HG03354 (cell line): Measurements from ENCODE around the gene FBLN1.
"Not testable (repeated sequence)": the region's sequence is repeated elsewhere in the genome, so short reads cannot be mapped to it uniquely, and the experiment has no call there.

Experiments used
- ATAC-seq: cut with Tn5 transposase; IDR thresholded peaks from one replicate; pipeline ENCODE4 v1.9.1; 2021; ENCODE audit warnings: mild to moderate bottlenecking; ENCODE audit not compliant: unreplicated experiment, poor library complexity, severe bottlenecking

The FBLN1 gene, protein sequence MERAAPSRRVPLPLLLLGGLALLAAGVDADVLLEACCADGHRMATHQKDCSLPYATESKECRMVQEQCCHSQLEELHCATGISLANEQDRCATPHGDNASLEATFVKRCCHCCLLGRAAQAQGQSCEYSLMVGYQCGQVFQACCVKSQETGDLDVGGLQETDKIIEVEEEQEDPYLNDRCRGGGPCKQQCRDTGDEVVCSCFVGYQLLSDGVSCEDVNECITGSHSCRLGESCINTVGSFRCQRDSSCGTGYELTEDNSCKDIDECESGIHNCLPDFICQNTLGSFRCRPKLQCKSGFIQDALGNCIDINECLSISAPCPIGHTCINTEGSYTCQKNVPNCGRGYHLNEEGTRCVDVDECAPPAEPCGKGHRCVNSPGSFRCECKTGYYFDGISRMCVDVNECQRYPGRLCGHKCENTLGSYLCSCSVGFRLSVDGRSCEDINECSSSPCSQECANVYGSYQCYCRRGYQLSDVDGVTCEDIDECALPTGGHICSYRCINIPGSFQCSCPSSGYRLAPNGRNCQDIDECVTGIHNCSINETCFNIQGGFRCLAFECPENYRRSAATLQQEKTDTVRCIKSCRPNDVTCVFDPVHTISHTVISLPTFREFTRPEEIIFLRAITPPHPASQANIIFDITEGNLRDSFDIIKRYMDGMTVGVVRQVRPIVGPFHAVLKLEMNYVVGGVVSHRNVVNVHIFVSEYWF

DNA sequence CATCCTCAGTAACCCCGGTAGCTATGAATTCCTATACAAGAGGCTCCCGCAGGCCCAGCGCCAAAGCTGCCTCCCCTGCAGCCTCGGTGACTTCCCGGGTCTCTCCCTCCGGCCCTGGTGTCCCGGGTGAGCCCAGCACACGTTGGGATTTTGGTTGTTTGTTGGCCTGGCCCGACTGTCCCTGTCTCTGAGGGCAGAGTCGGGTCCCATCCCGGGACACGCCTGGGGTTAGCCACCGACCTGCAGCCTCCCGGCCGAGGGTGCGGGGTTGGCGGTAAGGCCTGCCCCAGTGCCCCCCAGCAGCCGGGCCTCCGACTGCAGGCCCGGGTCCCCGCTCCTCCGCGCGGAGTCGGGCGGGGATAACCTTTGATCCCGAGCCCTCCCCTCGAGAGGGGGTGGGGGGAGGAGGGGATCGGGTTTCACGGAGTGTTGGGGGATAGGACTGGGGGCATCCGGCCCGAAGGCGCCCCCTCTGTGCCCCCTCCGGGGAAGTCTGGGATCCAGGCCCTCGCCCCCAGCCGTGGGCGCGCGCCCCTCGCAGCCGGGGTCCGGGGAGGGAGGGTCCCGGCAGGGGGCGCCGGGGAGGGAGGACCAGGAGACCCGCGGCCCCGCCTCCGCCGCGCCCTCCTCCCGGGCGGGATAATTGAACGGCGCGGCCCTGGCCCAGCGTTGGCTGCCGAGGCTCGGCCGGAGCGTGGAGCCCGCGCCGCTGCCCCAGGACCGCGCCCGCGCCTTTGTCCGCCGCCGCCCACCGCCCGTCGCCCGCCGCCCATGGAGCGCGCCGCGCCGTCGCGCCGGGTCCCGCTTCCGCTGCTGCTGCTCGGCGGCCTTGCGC is at the start of gene FBLN1:
Gene FBLN1 (plus strand): TSS at position 669 of the 835 bp plus-strand sequence. CDS start 103 bp downstream, at position 772.
- ATAC-seq: no peak

DNA sequence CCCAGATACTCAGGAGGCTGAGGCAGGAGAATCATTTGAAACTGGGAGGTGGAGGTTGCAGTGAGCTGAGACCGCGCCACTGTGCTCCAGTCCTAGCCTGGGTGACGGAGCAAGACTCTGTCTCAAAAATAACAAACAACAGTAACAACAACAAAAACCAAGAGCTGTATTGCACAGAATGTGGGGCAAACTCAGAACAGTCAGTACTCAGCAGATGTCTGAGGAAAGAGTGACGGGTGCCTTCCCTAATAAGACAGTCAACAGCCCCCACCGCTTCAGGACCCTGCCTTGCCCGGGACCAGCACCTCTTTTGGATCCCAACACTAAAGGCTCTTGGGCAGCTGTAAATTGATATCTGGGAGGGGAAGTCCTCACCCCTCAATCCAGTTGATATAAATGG is 48.9 kb upstream of the FBLN1 start:
- no peak for ATAC-seq

DNA sequence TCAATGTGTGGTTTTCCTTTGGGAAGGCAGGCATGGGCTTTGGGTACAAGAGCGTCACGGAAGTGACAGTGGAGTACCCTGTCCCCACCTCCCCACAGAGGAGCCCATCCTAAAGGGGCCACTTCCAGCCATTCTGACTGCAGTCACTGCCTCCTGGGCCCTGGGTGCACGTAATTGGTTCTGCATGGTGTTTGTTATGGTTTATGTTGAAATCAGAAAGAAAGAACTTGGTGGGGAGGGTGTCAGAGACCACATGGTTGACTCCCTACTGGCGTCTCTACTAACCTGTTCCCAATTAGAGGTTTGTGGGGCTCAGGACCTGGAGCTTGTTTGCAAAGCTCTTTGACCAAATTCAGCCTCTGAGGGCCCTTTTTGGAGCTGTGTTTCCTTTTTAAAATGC is 48.4 kb upstream of the FBLN1 start:
- no peak for ATAC-seq

DNA sequence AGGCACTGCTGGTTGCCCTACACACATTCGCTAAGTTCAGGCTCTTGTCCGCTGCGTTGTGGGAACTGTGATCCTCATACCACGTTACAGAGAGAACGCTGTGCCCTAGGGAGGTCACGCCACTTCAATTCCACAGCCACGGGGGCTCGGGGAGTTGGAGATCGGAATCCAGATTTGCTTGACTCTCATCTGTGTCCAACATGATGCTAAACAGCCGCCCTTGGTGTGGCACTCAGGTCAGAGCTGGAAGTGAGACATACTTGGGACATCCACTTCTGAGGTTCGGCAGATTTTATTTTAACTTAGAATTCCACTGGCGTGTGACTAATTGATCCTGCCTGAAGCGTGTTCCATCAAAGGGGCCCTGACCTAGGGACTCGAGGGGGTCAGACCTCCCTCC is 47.5 kb upstream of the FBLN1 start:
- ATAC-seq: no peak

DNA sequence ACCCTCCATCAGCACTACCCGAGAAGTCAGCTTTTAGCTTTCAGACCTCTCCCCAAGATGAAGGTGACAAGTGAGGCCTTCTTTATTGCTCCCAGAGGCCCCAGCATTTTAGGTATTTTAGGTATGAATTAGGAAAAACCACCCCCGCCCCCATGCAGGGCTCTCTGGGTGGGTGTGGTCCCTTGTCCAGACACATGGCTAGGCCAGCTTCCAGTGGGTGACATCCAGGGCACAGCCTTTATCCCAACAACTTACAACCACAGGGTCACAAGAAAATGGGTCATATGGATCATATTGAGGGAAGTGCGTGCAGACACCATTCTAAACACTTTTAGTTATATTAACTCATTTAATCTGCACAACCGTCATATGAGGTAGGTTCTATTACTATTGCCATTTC is 47.1 kb upstream of the FBLN1 start:
- no peak for ATAC-seq

DNA sequence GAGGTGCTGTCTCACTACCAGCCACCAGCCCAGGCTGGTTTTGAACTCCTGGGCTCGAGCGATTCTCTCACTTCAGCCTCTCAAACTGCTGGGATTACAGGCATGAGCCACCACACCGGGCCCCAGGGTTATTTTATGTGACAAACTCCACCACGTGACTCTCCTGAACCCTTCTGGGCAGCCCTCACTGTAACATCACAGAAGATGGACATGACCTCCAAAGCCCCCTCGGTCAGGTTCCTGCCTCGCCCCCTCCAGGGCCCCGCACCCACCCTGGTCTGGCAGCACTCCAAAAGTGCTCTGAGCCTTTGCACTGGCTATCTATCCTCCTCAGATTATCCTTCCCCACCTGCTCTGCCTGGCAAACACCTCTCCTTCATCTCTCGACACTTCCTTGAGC is 45.9 kb upstream of the FBLN1 start:
- no peak for ATAC-seq

DNA sequence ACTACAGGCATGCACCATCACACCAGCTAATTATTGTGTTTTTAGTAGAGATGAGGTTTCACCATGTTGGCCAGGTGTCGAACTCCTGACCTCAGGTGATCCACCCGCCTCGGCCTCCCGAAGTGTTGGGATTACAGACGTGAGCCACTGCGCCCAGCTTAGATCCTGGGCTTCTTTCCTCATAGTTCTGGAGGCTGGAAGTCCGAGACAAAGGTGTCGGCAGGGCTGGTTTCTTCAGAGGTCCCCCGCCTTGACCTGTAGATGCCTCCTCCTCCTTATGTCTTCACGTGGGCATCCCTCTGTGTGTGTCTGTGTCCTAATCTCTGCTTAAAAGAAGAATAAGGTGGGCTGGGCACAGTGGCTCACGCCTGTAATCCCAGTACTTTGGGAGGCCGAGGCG is 44.2 kb upstream of the FBLN1 start:
- no peak for ATAC-seq

DNA sequence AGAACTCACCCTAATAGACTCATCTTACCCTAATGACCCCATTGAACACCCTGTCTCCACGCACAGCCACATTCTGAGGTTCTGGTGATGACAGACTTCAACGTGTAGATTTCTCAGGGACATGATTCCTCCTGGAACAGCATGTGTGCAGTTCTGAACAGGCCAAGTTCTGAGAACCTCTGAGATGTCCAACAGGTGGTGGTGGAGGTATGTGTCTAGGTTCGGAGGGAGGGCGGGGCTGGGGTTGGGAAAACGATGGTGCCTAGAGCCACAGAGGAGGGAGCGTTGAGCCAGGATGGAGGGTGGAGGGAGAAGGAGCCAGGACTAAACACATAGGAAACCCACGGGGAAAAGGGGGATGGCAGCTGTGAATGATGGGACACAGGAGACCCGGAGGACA is 43.4 kb upstream of the FBLN1 start:
- no peak for ATAC-seq

DNA sequence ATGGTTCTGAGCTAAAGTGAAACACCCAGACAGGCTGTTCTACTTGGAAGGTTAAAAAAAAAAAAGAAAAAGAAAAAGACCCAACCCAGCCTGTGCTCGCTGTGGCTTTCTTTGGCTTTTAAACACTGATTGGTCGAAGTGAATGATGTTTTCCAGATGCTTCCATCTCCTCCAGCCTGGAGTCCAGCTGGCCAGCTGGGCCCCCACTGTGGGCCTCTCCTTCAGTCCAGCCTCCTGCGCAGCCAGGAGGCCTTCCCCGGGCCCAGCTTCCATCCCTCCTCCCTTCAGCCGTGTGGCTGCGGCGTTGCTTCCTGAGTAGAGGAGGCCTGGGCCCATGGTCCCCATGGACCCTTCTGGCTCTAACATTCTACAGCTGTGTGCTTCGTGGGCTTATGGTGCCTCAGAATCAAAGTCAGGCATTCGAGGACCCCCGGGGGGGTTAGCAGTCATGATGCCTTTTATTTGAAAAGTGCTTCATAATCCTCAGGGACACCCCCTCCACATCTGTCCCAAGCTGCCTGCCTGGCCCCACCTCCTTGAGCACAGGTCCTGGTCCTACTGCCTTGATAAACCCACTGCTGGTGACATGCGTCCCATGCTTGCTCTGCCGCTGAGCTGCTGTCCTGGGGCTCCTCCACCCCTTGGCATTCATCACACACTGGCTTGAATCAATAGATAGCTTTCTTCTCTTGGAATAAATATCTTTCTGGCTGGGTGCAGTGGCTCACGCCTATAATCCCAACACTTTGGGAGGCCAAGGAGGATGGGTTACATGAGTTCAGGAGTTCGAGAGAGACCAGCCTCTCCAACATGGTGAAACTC is 42.2 kb upstream of the FBLN1 start:
- ATAC-seq: no peak

DNA sequence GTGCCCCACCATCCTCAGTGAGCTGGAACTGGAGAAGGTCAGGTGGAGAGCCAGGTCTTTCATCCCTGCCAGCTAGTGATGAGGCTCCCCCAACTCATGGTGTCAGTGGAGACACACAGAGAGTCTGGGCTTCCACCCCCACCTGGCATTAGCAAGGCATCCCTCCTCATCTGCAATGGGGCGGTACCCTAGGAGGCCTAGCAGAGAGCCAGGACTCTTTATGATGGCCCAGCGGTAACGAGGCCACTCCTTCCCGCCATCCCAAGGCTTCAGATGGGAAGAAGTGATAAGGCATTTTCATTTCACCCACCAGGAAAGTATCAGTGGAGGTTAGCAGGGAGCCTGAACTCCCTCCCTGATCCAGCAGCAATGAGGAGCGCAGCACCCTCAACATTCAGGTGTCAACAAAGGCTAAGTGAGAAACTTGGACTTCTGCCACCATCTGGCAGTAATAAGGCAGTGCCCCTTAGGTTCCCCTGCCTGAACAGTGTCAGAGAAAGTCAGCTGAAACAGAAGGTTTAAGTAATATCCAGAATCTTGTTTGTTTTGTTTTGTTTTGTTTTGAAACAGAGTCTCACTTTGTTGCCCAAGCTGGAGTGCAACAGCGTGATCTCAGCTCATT is 40.5 kb upstream of the FBLN1 start:
- no peak for ATAC-seq

DNA sequence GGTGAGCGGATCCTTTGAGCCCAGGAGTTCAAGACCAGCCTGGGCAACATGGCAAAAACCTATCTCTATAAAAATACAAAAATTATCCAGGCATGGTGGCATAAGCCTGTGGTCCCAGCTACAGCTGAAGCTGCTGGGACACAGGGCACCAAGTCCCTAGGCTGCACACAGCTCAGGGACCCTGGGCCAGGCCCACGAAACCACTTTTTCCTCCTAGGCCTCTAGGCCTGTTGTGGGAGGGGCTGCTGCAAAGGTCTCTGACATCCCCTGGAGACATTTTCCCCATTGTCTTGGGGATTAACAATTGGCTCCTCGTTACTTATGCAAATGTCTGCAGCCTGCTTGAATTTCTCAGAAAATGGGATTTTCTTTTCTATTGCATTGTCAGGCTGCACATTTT is 39.0 kb upstream of the FBLN1 start:
- ATAC-seq: not testable (repeated sequence)

DNA sequence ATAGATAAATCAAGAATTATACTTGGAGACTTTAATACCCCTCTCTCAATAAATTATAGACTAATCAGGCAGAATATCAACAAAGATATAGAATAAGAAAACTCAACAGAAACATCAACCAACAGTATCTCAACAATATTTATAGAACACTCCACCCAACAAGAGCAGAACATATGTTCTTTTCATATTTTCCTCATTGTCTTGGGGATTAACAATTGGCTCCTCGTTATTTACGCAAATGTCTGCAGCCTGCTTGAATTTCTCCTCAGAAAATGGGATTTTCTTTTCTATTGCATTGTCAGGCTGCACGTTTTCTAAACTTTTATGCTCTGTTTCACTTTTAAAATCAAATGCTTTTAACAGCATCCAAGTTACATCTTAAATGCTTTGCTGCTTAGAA is 37.0 kb upstream of the FBLN1 start:
- no peak for ATAC-seq

DNA sequence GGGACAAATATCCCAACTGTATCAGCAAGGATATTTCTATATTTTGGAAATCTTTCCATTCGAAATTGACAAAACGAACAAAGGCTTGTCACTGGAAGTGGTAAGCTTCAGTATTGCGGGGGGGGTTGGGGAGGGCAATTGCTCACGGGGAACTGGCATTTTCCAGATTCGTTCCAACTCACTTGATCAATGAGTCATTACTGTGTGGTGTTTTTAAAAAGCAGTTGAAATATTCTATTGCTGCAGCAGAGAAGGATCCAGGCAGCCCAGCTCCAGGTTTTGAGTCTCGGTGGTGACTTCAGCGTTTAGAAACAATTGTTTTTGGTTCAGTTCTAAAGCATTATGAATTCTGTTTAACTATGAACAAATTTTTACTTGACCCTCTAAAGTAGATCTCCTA is 33.8 kb upstream of the FBLN1 start:
- ATAC-seq: no peak

DNA sequence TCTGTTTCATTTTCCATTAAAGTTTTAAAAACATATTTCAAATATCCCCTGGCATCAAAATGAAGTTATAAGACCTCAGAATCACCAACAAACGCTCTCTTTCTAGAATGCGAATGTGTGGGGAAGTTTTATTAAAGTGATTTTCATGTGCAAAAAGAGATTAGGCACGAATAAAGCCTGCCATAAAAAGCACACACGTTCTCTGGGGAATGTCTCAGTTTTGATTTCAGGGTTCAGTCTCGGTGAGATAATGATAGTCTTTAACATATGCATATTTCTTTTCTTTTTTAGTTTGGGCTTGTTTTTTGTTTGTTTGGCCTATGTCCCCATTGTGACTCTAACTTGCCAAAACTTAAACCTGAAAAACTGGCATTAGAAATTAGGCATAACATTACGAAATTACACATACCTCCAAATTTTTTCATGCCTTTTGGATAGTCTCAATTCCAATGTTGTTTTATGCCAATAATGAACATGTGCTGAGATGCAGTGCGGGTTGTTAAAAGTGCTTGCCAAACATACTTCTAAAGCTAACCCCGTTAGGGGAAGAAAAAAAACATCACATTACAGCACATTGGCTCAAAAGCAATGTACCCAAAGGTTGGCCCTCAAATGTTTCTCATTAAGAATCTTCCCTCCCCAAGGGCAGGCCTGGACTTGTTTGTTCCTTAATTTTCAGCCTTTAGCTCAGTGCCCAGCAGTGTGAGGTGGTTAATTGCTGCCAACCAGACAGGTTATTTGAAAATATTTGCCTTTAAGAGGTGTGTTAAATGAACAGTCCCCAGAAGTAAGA is 33.2 kb upstream of the FBLN1 start:
- ATAC-seq: no peak

DNA sequence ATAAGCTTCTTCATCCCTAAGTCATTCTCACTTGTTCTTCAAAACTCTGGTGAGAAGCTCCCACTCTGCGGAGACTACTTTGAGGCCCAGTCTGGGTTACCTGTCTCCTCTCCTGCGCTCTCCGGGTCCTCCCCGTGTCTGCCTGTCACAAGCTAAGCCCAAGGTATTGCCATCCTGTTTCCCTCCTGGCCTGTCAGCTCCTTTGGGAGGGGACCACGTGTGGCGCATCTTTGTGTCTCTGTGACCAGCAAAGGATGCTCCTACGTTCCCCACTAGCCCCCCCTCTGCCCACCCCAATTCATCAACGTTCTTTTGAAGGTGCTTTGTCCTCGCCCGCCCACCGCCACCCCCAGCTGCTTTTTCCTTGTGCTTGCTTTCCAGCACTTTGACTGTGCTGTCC is 31.8 kb upstream of the FBLN1 start:
- no peak for ATAC-seq

DNA sequence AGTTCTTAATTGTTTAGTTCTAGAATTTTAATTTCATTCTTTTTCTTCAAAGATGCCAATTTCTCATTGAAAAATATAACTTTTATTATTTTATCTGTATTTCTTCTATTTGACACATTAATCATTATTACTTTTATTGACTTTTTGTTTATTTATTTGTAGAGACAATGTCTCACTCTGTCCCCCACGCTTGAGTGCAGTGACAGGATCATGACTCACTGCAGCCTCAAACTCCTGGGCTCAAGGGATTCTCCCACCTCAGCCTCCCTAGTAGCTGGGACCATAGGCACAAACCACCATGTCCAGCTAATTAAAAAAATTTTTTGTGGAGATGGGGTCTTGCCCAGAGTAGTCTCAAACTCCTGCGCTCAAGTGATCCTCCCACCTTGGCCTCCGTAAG is 30.3 kb upstream of the FBLN1 start:
- no peak for ATAC-seq

DNA sequence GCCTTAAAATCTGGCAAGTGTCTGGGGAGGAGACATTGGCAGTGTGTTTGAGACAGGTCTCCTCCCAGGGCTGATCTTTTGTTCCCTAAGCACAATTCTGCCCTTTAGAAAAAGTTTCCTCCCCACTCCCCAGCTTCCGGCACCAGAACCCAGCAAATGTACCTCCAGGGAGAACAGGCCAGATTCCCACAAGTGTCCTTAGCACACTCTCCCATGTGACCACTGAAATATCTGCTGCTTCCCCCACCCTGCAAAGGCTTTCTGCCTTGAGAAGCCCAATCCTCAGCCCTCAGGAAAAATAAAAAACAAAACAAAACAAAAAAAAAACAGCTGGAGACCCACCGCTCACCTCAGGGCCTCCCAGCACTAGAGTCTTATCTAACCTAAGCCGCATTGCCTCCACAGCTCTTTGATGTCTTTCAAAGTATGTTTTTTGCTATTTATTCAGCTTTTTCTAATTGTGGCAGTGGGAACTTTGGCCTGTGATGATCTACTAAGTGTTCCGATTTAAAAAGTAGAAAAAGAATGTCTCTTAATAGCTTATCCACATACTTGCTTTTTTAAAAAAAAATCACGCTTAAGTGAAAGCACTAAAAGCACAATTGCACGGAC is 29.0 kb upstream of the FBLN1 start:
- no peak for ATAC-seq

DNA sequence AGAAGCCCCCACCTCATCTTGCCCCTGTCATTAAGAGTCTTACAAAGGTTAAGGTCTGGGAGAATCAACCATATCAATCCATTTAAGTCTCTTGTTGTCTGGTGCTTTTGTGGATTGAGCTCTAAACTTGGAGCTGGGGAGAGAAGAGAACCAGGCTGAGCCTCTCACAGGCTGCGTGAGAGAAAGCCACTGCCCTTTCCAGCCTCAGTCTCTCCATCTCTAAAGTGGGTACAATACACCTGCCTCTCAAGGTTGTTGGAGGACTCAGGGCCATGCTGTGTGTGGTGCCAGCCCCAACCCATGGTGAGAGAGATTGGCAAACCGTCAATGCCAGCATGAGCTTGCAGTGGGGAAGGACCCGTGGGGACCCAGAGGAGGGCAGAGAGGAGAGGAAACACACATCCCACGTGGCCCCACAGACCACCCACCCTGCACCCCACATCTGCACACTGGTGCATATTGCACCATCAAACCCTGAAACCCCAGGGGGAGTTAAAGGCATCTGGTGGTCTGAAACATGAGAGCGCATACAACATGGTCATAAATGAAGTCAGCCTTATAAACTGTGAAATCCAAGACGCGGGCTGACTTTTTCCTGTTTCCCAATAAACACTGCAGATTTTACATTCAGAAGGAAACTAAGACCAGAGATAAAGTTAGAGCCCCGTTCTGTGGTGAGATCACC is 27.5 kb upstream of the FBLN1 start:
- ATAC-seq: no peak
